AG04449 (cell line): ENCODE results near the gene JAGN1.

Experiments used
- CTCF ChIA-PET: fragments of 350-600 bp; formaldehyde crosslinking; extraction: SDS; loops from one replicate; lab custom pipeline; 2021; ENCODE audit warnings: antibody characterized with exemption; lab: Yijun Ruan, JAX
- POLR2A ChIA-PET: fragments of 400-600, 350-600 bp; formaldehyde crosslinking; extraction: SDS; loops from one replicate; lab custom pipeline; 2020; ENCODE audit warnings: antibody characterized with exemption, inconsistent platforms; lab: Yijun Ruan, JAX
- DNase-seq: peaks from one replicate; pipeline ENCODE4 v3.0.0-alpha.2; 2010; ENCODE audit warnings: low read depth, low spot score
- H3K4me3 ChIP-seq: 2 replicates; pipeline ENCODE4 v1.5.1; 2011; ENCODE audit warnings: low read depth, mild to moderate bottlenecking, control low read depth, low read length
- CTCF ChIP-seq: IDR thresholded peaks from one replicate; pipeline ENCODE4 v1.5.1; 2011; ENCODE audit warnings: mild to moderate bottlenecking, moderate library complexity, low read length, control low read depth, inconsistent platforms; ENCODE audit not compliant: insufficient read depth; ENCODE audit errors: missing control alignments

JAGN1 gene

GRCh38 chr3:9884555-9885165 lies 5.8 kb upstream of the JAGN1 start:
- ChIA-PET CTCF (interaction anchor here (0.7 to 3.4 kb wide), 6 partner anchors 9 to 169 kb away, joined by 3 to 14 read pairs (median 7); no protein-coding TSS in a partner anchor), POLR2A (interaction anchor here (0.7 to 2.2 kb wide), 2 partner anchors 9 to 23 kb away, joined by 3 to 7 read pairs; no protein-coding TSS in a partner anchor)
- DNase-seq, result peak; percentile 42
- no peak for TF ChIP-seq CTCF
- H3K4me3 ChIP-seq, result no peak overlapping the region

- POLR2A ChIA-PET, result interaction anchor here (0.6 kb wide), 1 partner anchor 60 kb away, joined by 3 read pairs; no protein-coding TSS in a partner anchor
These were observed 4.1 kb upstream of the JAGN1 start for GRCh38 chr3:9886328-9886727.

GRCh38 chr3:9887480-9887879 lies 2.9 kb upstream of the JAGN1 start:
- H3K4me3 ChIP-seq, result no peak overlapping the region
- TF ChIP-seq CTCF, result no peak
- CTCF ChIA-PET, result no interaction called here
- DNase-seq, result no peak
- POLR2A ChIA-PET, result no interaction called here

More at GRCh38 chr3:9886328-9886727, 4.1 kb upstream of the JAGN1 start:
- TF ChIP-seq CTCF, result no peak
- H3K4me3 ChIP-seq, result no peak overlapping the region
- DNase-seq, result no peak
- CTCF ChIA-PET, result interaction anchor here (2.7 to 2.9 kb wide), 2 partner anchors 8 to 27 kb away, joined by 7 to 12 read pairs; no protein-coding TSS in a partner anchor

GRCh38 chr3:9888540-9888939 lies 1.9 kb upstream of the JAGN1 start:
- no peak overlapping the region for H3K4me3 ChIP-seq
- DNase-seq, result no peak
- CTCF ChIA-PET, result interaction anchor here (2.0 kb wide), 1 partner anchor 58 kb away, joined by 7 read pairs; no protein-coding TSS in a partner anchor
- POLR2A ChIA-PET, result no interaction called here
- TF ChIP-seq CTCF, result no peak

- ChIA-PET POLR2A (no interaction called here), CTCF (interaction anchor here (1.0 to 2.0 kb wide), 2 partner anchors 27 to 57 kb away, joined by 3 to 7 read pairs; no protein-coding TSS in a partner anchor)
- no peak overlapping the region for H3K4me3 ChIP-seq
- no peak for TF ChIP-seq CTCF
- no peak for DNase-seq
These were observed 1.0 kb upstream of the JAGN1 start for GRCh38 chr3:9889405-9889804.

- ChIA-PET POLR2A (interaction anchor here (0.5 to 1.9 kb wide), 2 partner anchors 12 to 14 kb away, joined by 3 to 10 read pairs; partner anchors contain the start of gene IL17RE), CTCF (interaction anchor here (0.8 to 2.1 kb wide), 7 partner anchors 10 to 175 kb away, joined by 3 to 6 read pairs (median 4); partner anchors contain the start of gene IL17RE)
- DNase-seq, result no peak
- peak overlapping the region; percentile 96 for H3K4me3 ChIP-seq
- TF ChIP-seq CTCF, result no peak
These were observed 737 bp downstream of the JAGN1 start for GRCh38 chr3:9891072-9891622.
